SK-N-MC (cell line): ENCODE results near the gene IL1RAP.

ENCODE experiments used
- EZH2 ChIP-seq: fragments of 200-600 bp; sonication (generic); IDR thresholded peaks from one replicate; pipeline ENCODE4 v1.6.1; 2017; ENCODE audit warnings: antibody characterized with exemption
- POLR2AphosphoS5 ChIP-seq: IDR thresholded peaks from 2 replicates; pipeline ENCODE4 v1.6.1; 2012; ENCODE audit warnings: mild to moderate bottlenecking, low read depth, low read length, borderline replicate concordance

GRCh38 chr3:190548031-190548656, 34.3 kb downstream of the IL1RAP start:
- no peak for TF ChIP-seq EZH2
- TF ChIP-seq POLR2AphosphoS5, result no peak
